ENCODE measurements around the gene SLC66A1. TPM values are rescaled to one million over a fixed set of nuclear protein-coding genes. Genes with fewer than 3 reads are reported as not detected.
A peak's percentile ranks its signal among the peaks of the same experiment; 100 is the strongest.

The SLC66A1 gene
- total RNA-seq, 2 experiments from 2014 or later: 2.3 to 3.7 TPM

GRCh38 chr1:19309123-19309813 is 2.9 kb upstream of the SLC66A1 start:
- ATAC-seq (ENCODE audit: poor library complexity): no peak
- intact Hi-C loops (cut with DNase I, micrococcal nuclease): no loop called here
- Mint-ChIP-seq H3K9me3 (no peaks in the 10 kb centered on the region), H3K27ac (no peak overlapping the region), H3K27me3 (no peaks in the 10 kb centered on the region), H3K4me3 (peak overlapping the region; percentile 71), H3K4me1 (ENCODE audit: low read depth) (peaks cover 35% of the 10 kb centered on the region), H3K36me3 (ENCODE audit: low read depth) (peaks cover 47% of the 10 kb centered on the region)
- no peaks in the 10 kb centered on the region for H3K27me3 ChIP-seq (ENCODE audit: control insufficient read depth in 1 of 2, insufficient read depth in 2 of 2, low read length in 2 of 2)
- no peak for DNase-seq
- ChIA-PET POLR2A (interaction anchor here (0.8 kb wide), 1 partner anchor 130 kb away, joined by 3 read pairs; no protein-coding TSS in a partner anchor), CTCF (no interaction called here)
- H3K4me3 ChIP-seq (ENCODE audit: low read length): no peak overlapping the region
- H3K4me1 ChIP-seq (ENCODE audit: insufficient read depth, low read length): peaks cover 33% of the 10 kb centered on the region
- TF ChIP-seq CTCF (IDR thresholded peaks at IDR 0.05): no peak
- peaks cover 0 to 4% of the 10 kb centered on the region in 2 experiments for H3K9me3 ChIP-seq (ENCODE audit: control insufficient read depth in 1 of 2, insufficient read depth in 1 of 2, low read length in 2 of 2)
- H3K27ac ChIP-seq (ENCODE audit: low read depth in 1 of 2, low read length in 2 of 2): no peak overlapping the region
- peaks cover 43% of the 10 kb centered on the region for H3K36me3 ChIP-seq (ENCODE audit: insufficient read depth, low read length)

GRCh38 chr1:19310061-19310460 is 2.1 kb upstream of the SLC66A1 start:
- Histone ChIP-seq H3K27me3 (ENCODE audit: control insufficient read depth in 1 of 2, insufficient read depth in 2 of 2, low read length in 2 of 2) (no peaks in the 10 kb centered on the region), H3K4me3 (ENCODE audit: low read length) (no peak overlapping the region), H3K9me3 (ENCODE audit: control insufficient read depth in 1 of 2, insufficient read depth in 1 of 2, low read length in 2 of 2) (peaks cover 0 to 4% of the 10 kb centered on the region in 2 experiments), H3K36me3 (ENCODE audit: insufficient read depth, low read length) (peaks cover 36% of the 10 kb centered on the region), H3K27ac (ENCODE audit: low read depth in 1 of 2, low read length in 2 of 2) (no peak overlapping the region), H3K4me1 (ENCODE audit: insufficient read depth, low read length) (peaks cover 33% of the 10 kb centered on the region)
- Mint-ChIP-seq H3K27ac (no peak overlapping the region), H3K36me3 (ENCODE audit: low read depth) (peaks cover 39% of the 10 kb centered on the region), H3K27me3 (no peaks in the 10 kb centered on the region), H3K4me1 (ENCODE audit: low read depth) (peaks cover 35% of the 10 kb centered on the region), H3K9me3 (no peaks in the 10 kb centered on the region), H3K4me3 (peak overlapping the region; percentile 95)
- TF ChIP-seq CTCF (IDR thresholded peaks at IDR 0.05): no peak
- ChIA-PET POLR2A (interaction anchor here (0.8 kb wide), 1 partner anchor 131 kb away, joined by 3 read pairs; no protein-coding TSS in a partner anchor), CTCF (no interaction called here)
- intact Hi-C loops (cut with DNase I, micrococcal nuclease): loop anchor here in 1 of 2 experiments (2.0 to 5.0 kb wide), 2 partner anchors 55 to 177 kb away; partner anchors contain the start of gene CAPZB
- DNase-seq (no peak), ATAC-seq (ENCODE audit: poor library complexity) (no peak)

- no peaks in the 10 kb centered on the region for H3K9me3 Mint-ChIP-seq
- POLR2A ChIA-PET: no interaction called here
- peaks cover 0 to 4% of the 10 kb centered on the region in 2 experiments for H3K9me3 ChIP-seq (ENCODE audit: control insufficient read depth in 1 of 2, insufficient read depth in 1 of 2, low read length in 2 of 2)
- H3K4me3 ChIP-seq (ENCODE audit: low read length): peak overlapping the region; percentile 90
- H3K36me3 Mint-ChIP-seq (ENCODE audit: low read depth): peaks cover 31% of the 10 kb centered on the region
- H3K27me3 Mint-ChIP-seq: no peaks in the 10 kb centered on the region
- no peak for TF ChIP-seq CTCF (IDR thresholded peaks at IDR 0.05)
- H3K4me3 Mint-ChIP-seq: peak overlapping the region; percentile 95
- peaks cover 28% of the 10 kb centered on the region for H3K36me3 ChIP-seq (ENCODE audit: insufficient read depth, low read length)
- CTCF ChIA-PET: no interaction called here
- intact Hi-C loops (cut with DNase I, micrococcal nuclease): loop anchor here in 1 of 2 experiments (2.0 to 5.0 kb wide), 2 partner anchors 56 to 176 kb away; partner anchors contain the start of gene CAPZB
- H3K4me1 ChIP-seq (ENCODE audit: insufficient read depth, low read length): peaks cover 41% of the 10 kb centered on the region
- H3K27ac ChIP-seq (ENCODE audit: low read depth in 1 of 2, low read length in 2 of 2): no peak overlapping the region
- no peaks in the 10 kb centered on the region for H3K27me3 ChIP-seq (ENCODE audit: control insufficient read depth in 1 of 2, insufficient read depth in 2 of 2, low read length in 2 of 2)
- H3K27ac Mint-ChIP-seq: peak overlapping the region; percentile 55
- peaks cover 35% of the 10 kb centered on the region for H3K4me1 Mint-ChIP-seq (ENCODE audit: low read depth)
- ATAC-seq (ENCODE audit: poor library complexity): no peak
- DNase-seq: peak in 1 of 14 experiments; percentile 48
Measured at GRCh38 chr1:19310720-19311502, 1.2 kb upstream of the SLC66A1 start.
